SK-N-SH treated with all-trans-retinoic acid at 6 μM for 48 hours (cell line): Measurements from ENCODE around the gene TRRAP.

ENCODE experiments used
- ATAC-seq: fragments of 200-7000 bp; cut with Tn5 transposase; 3 replicates; pipeline ENCODE4 v1.9.1; 2020; ENCODE audit warnings: mild to moderate bottlenecking, moderate library complexity
- BACH2 ChIP-seq: fragments of 250-450 bp; sonication (Bioruptor Pico); IDR thresholded peaks from 2 replicates; pipeline ENCODE4 v1.9.0; 2021; ENCODE audit warnings: mild to moderate bottlenecking, borderline replicate concordance
- CSDC2 ChIP-seq: fragments of 250-450 bp; sonication (Bioruptor Pico); IDR thresholded peaks from 2 replicates; pipeline ENCODE4 v1.5.0; 2020; ENCODE audit warnings: mild to moderate bottlenecking, moderate library complexity
- ESRRG ChIP-seq: fragments of 250-450 bp; sonication (Bioruptor Pico); IDR thresholded peaks from 2 replicates; pipeline ENCODE4 v1.6.1; 2021; ENCODE audit warnings: mild to moderate bottlenecking
- GLIS3 ChIP-seq: fragments of 250-450 bp; sonication (Bioruptor Pico); IDR thresholded peaks from 2 replicates; pipeline ENCODE4 v1.5.0; 2020; ENCODE audit warnings: mild to moderate bottlenecking, moderate library complexity
- ISL1 ChIP-seq: fragments of 250-450 bp; sonication (Bioruptor Pico); IDR thresholded peaks from 2 replicates; pipeline ENCODE4 v2.1.2; 2022; ENCODE audit warnings: mild to moderate bottlenecking, moderate library complexity
- OSR1 ChIP-seq: fragments of 250-450 bp; sonication (Bioruptor Pico); IDR thresholded peaks from 2 replicates; pipeline ENCODE4 v1.8.0; 2022; ENCODE audit warnings: moderate library complexity, mild to moderate bottlenecking, inconsistent platforms
- RARB ChIP-seq: fragments of 250-450 bp; sonication (Bioruptor Pico); IDR thresholded peaks from 2 replicates; pipeline ENCODE4 v1.8.0; 2021; ENCODE audit warnings: mild to moderate bottlenecking, moderate library complexity
- SNAI2 ChIP-seq: fragments of 250-450 bp; sonication (Bioruptor Pico); IDR thresholded peaks from 2 replicates; pipeline ENCODE4 v1.5.0; 2020; ENCODE audit warnings: mild to moderate bottlenecking, moderate library complexity
- TCF4 ChIP-seq: fragments of 250-450 bp; sonication (Bioruptor Pico); IDR thresholded peaks from 2 replicates; pipeline ENCODE4 v1.8.0; 2021; ENCODE audit warnings: mild to moderate bottlenecking, moderate library complexity, borderline replicate concordance
- TOX ChIP-seq: fragments of 250-450 bp; sonication (Bioruptor Pico); IDR thresholded peaks from 2 replicates; pipeline ENCODE4 v1.8.0; 2021; ENCODE audit warnings: mild to moderate bottlenecking, moderate library complexity, borderline replicate concordance
- ZC3H10 ChIP-seq: fragments of 250-450 bp; sonication (Bioruptor Pico); IDR thresholded peaks from 2 replicates; pipeline ENCODE4 v1.5.1; 2021; ENCODE audit warnings: mild to moderate bottlenecking, moderate library complexity
- ZFP3 ChIP-seq: fragments of 250-450 bp; sonication (Bioruptor Pico); IDR thresholded peaks from 2 replicates; pipeline ENCODE4 v1.5.0; 2020; ENCODE audit warnings: mild to moderate bottlenecking, moderate library complexity
- ZNF565 ChIP-seq: fragments of 450-650 bp; formaldehyde crosslinking; conservative IDR thresholded peaks from 2 replicates; pipeline ENCODE4 v1.5.0; 2020; ENCODE audit warnings: low read depth, mild to moderate bottlenecking, moderate library complexity
- ZNF70 ChIP-seq: fragments of 450-650 bp; formaldehyde crosslinking; IDR thresholded peaks from 2 replicates; pipeline ENCODE4 v1.5.0; 2020; ENCODE audit warnings: mild to moderate bottlenecking, moderate library complexity
- ZNF8 ChIP-seq: fragments of 450-650 bp; formaldehyde crosslinking; IDR thresholded peaks from 2 replicates; pipeline ENCODE4 v1.5.0; 2020; ENCODE audit warnings: mild to moderate bottlenecking, moderate library complexity
- TF ChIP-seq, protein P1 (sequence below): fragments of 250-450 bp; sonication (Bioruptor Pico); IDR thresholded peaks from 2 replicates; pipeline ENCODE4 v1.5.1; 2020; ENCODE audit warnings: low read depth, mild to moderate bottlenecking, moderate library complexity
- TF ChIP-seq, protein P2 (sequence below): fragments of 250-450 bp; sonication (Bioruptor Pico); IDR thresholded peaks from 2 replicates; pipeline ENCODE4 v1.5.0; 2020; ENCODE audit warnings: mild to moderate bottlenecking, moderate library complexity
- TF ChIP-seq, protein P3 (sequence below): fragments of 250-450 bp; sonication (Bioruptor Pico); IDR thresholded peaks from 2 replicates; pipeline ENCODE4 v1.8.0; 2020; ENCODE audit warnings: mild to moderate bottlenecking, moderate library complexity, borderline replicate concordance
- TF ChIP-seq, protein P4 (sequence below): fragments of 250-450 bp; sonication (Bioruptor Pico); IDR thresholded peaks from 2 replicates; pipeline ENCODE4 v1.8.0; 2021; ENCODE audit warnings: low read depth, mild to moderate bottlenecking, moderate library complexity, borderline replicate concordance

The TRRAP gene

DNA sequence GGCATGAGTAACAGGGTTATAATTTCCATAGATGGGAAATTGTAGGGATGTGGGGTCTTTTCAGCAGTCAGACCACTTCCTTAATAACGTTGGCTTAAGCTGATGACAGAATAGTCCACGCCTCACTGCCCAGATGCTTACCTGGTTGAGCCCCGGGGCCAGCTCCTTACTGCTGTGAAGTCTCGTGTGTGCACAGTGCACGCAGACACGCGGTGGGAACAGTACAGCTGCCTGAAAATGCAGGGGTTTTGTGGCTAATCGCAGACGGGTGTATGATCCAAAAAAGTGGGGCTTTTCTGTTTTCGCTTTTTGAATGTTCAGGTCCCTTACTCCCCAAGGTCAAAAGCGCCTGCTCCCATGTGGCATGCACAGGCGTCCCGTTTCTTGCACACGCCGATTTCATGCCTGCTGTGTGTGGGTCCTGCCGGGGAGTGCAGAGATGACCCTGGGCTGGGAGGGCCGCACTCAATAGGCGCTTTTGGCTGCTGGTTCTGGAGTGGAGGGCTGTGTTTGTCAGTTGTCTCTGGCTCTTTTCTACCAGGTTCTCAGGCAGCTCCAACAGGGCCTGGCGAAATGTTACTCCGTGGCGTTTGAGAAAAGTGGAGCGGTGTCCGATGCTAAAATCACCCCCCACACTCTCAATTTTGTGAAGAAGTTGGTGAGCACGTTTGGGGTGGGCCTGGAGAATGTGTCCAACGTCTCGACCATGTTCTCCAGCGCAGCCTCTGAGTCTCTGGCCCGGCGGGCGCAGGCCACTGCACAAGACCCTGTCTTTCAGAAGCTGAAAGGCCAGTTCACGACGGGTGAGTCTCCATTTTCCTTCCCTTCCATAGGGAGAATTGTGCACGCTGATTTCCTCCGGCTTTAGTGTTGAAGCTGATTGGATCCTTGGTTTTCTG is 116.0 kb downstream of the TRRAP start:
- no peak for ATAC-seq
- TF ChIP-seq CSDC2 (CRISPR knock-in tag): no peak
- no peak for TF ChIP-seq BACH2 (CRISPR knock-in tag)
- no peak for TF ChIP-seq OSR1 (CRISPR knock-in tag)
- no peak for TF ChIP-seq ZC3H10 (CRISPR knock-in tag)
- TF ChIP-seq ZFP3 (CRISPR knock-in tag): no peak
- no peak for TF ChIP-seq ISL1 (CRISPR knock-in tag)
- no peak for TF ChIP-seq ESRRG (CRISPR knock-in tag)

DNA sequence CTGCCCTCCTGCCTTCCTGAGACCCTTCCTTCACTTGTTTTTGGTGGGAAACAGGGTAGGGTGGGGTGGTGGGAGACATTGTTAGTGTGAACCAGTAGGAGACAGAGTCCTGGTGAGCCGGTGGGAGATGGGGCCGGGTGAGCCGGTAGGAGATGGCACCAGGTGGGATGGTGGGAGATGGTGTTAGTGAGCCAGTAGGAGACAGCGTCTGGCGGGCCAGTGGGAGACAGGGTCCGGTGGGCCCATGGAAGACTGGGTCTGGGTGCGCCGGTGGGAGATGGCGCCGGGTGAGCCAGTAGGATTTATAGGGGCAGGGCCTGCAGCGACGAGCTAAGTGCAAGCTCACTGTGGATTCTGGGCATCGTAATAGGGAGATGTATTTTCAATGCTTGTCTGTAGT is 116.8 kb downstream of the TRRAP start:
- no peak for TF ChIP-seq ZNF565
- no peak for ATAC-seq

DNA sequence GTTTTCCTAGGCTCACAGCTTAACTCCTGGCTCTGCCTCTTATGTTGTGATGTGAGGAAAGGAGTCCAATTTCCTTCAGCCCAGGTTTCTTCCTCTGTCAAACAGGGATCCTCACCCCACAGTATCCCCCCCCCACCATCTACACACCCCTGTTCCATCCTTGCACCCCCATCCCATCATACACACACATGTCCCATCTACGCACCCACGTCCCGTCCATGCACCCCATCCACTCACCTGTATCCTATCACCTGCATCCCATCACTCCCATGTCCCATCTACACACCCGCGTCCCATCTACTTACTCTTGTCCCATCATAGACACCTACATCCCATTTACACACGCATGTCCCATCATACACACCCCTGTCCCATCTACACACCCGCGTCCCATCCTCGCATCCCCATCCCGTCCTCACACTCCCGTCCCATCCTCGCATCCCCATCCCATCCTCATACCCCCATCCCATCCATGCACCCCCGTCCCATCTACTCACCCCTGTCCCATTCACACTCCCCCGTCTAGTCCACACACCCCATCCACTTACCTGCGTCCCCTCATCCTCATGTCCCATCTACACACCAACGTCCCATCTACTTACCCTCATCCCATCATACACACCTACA is 117.3 kb downstream of the TRRAP start:
- no peak for TF ChIP-seq TOX (CRISPR knock-in tag)
- no peak for TF ChIP-seq ISL1 (CRISPR knock-in tag)
- no peak for TF ChIP-seq OSR1 (CRISPR knock-in tag)
- TF ChIP-seq, protein P1, sequence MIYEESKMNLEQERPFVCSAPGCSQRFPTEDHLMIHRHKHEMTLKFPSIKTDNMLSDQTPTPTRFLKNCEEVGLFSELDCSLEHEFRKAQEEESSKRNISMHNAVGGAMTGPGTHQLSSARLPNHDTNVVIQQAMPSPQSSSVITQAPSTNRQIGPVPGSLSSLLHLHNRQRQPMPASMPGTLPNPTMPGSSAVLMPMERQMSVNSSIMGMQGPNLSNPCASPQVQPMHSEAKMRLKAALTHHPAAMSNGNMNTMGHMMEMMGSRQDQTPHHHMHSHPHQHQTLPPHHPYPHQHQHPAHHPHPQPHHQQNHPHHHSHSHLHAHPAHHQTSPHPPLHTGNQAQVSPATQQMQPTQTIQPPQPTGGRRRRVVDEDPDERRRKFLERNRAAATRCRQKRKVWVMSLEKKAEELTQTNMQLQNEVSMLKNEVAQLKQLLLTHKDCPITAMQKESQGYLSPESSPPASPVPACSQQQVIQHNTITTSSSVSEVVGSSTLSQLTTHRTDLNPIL (CRISPR knock-in tag): no peak
- TF ChIP-seq SNAI2 (CRISPR knock-in tag): no peak
- TF ChIP-seq ZNF8: no peak
- no peak for TF ChIP-seq ESRRG (CRISPR knock-in tag)
- TF ChIP-seq, protein P2, sequence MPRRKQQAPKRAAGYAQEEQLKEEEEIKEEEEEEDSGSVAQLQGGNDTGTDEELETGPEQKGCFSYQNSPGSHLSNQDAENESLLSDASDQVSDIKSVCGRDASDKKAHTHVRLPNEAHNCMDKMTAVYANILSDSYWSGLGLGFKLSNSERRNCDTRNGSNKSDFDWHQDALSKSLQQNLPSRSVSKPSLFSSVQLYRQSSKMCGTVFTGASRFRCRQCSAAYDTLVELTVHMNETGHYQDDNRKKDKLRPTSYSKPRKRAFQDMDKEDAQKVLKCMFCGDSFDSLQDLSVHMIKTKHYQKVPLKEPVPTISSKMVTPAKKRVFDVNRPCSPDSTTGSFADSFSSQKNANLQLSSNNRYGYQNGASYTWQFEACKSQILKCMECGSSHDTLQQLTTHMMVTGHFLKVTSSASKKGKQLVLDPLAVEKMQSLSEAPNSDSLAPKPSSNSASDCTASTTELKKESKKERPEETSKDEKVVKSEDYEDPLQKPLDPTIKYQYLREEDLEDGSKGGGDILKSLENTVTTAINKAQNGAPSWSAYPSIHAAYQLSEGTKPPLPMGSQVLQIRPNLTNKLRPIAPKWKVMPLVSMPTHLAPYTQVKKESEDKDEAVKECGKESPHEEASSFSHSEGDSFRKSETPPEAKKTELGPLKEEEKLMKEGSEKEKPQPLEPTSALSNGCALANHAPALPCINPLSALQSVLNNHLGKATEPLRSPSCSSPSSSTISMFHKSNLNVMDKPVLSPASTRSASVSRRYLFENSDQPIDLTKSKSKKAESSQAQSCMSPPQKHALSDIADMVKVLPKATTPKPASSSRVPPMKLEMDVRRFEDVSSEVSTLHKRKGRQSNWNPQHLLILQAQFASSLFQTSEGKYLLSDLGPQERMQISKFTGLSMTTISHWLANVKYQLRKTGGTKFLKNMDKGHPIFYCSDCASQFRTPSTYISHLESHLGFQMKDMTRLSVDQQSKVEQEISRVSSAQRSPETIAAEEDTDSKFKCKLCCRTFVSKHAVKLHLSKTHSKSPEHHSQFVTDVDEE (CRISPR knock-in tag): no peak
- TF ChIP-seq ZC3H10 (CRISPR knock-in tag): no peak
- TF ChIP-seq BACH2 (CRISPR knock-in tag): no peak
- no peak for TF ChIP-seq RARB (CRISPR knock-in tag)
- no peak for ATAC-seq

DNA sequence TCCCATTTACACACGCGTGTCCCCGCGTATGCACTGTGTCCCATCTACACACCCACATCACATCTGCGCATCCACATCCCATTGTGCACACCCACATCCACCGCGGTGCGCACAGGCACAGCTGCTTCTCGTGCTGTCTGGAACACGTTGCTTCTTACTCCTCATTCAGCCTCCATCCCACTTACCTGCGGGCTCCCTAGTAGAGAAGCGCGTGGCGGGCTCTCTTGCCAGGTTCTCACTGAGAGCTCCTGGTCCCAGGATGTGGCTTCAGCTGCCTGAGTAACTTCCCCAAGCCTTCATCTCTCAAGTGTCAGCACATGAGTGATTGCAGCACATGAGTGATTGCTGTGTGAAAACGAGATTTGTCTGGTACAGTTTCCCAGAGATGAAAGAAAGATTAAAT is 117.8 kb downstream of the TRRAP start:
- no peak for TF ChIP-seq ZFP3 (CRISPR knock-in tag)
- TF ChIP-seq, protein P1 (CRISPR knock-in tag): no peak
- no peak for TF ChIP-seq RARB (CRISPR knock-in tag)
- no peak for TF ChIP-seq TOX (CRISPR knock-in tag)
- TF ChIP-seq, protein P3, sequence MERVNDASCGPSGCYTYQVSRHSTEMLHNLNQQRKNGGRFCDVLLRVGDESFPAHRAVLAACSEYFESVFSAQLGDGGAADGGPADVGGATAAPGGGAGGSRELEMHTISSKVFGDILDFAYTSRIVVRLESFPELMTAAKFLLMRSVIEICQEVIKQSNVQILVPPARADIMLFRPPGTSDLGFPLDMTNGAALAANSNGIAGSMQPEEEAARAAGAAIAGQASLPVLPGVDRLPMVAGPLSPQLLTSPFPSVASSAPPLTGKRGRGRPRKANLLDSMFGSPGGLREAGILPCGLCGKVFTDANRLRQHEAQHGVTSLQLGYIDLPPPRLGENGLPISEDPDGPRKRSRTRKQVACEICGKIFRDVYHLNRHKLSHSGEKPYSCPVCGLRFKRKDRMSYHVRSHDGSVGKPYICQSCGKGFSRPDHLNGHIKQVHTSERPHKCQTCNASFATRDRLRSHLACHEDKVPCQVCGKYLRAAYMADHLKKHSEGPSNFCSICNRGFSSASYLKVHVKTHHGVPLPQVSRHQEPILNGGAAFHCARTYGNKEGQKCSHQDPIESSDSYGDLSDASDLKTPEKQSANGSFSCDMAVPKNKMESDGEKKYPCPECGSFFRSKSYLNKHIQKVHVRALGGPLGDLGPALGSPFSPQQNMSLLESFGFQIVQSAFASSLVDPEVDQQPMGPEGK: no peak
- TF ChIP-seq, protein P4, sequence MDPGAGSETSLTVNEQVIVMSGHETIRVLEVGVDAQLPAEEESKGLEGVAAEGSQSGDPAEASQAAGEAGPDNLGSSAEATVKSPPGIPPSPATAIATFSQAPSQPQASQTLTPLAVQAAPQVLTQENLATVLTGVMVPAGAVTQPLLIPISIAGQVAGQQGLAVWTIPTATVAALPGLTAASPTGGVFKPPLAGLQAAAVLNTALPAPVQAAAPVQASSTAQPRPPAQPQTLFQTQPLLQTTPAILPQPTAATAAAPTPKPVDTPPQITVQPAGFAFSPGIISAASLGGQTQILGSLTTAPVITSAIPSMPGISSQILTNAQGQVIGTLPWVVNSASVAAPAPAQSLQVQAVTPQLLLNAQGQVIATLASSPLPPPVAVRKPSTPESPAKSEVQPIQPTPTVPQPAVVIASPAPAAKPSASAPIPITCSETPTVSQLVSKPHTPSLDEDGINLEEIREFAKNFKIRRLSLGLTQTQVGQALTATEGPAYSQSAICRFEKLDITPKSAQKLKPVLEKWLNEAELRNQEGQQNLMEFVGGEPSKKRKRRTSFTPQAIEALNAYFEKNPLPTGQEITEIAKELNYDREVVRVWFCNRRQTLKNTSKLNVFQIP (CRISPR knock-in tag): no peak
- no peak for TF ChIP-seq ZNF70 (CRISPR knock-in tag)
- TF ChIP-seq CSDC2 (CRISPR knock-in tag): no peak
- TF ChIP-seq TCF4 (CRISPR knock-in tag): no peak
- TF ChIP-seq OSR1 (CRISPR knock-in tag): no peak
- no peak for TF ChIP-seq GLIS3 (CRISPR knock-in tag)
- ATAC-seq: no peak
